ENCODE data around the gene POM121.
"Not testable (repeated sequence)": the region's sequence is repeated elsewhere in the genome, so short reads cannot be mapped to it uniquely, and the experiment has no call there.

DNA sequence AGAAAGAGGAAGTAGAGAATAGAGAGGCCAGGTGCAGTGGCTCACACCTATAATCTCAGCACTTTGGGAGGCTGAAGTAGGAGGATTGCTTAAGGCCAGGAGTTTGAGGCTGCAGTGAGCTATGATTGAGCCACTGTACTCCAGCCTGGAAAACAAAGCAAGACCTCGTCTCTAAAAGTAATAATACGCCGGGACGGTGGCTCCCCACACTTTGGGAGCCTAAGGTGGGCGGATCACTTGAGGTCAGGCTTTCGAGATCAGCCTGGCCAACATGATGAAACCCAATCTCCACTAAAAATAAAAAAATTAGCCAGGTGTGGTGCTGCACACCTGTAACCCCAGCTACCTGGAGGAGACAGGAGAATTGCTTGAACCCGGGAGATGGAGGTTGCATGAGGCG lies 70.6 kb downstream of the POM121 start:
- not testable (repeated sequence) for TF ChIP-seq POLR2A (IDR thresholded peaks at IDR 0.05)
- TF ChIP-seq, protein P1, sequence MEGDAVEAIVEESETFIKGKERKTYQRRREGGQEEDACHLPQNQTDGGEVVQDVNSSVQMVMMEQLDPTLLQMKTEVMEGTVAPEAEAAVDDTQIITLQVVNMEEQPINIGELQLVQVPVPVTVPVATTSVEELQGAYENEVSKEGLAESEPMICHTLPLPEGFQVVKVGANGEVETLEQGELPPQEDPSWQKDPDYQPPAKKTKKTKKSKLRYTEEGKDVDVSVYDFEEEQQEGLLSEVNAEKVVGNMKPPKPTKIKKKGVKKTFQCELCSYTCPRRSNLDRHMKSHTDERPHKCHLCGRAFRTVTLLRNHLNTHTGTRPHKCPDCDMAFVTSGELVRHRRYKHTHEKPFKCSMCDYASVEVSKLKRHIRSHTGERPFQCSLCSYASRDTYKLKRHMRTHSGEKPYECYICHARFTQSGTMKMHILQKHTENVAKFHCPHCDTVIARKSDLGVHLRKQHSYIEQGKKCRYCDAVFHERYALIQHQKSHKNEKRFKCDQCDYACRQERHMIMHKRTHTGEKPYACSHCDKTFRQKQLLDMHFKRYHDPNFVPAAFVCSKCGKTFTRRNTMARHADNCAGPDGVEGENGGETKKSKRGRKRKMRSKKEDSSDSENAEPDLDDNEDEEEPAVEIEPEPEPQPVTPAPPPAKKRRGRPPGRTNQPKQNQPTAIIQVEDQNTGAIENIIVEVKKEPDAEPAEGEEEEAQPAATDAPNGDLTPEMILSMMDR (IDR thresholded peaks at IDR 0.05), result not testable (repeated sequence)

Measured in stomach (tissue), 4 donors.